ENCODE results near the gene UBL4A.

The UBL4A gene

GRCh38 chrX:154486396-154487207, at the start of gene UBL4A:
UBL4A (minus strand) TSS chrX:154486615; CDS start chrX:154486584, 31 bp downstream.
- H3K4me3 Mint-ChIP-seq: peak within 1 kb of the TSS; percentile 74
- peaks cover 31% of the 10 kb centered on the region for H3K4me1 Mint-ChIP-seq
- peaks cover 63% of the 10 kb centered on the region for H3K9me3 Mint-ChIP-seq
- H3K36me3 Mint-ChIP-seq (ENCODE audit: low read depth): peaks cover 14% of the 10 kb centered on the region
- peaks cover 7% of the 10 kb centered on the region for H3K27me3 Mint-ChIP-seq (ENCODE audit: low read depth, poor library complexity)
- peak; percentile 63 for DNase-seq
- no peak for TF ChIP-seq CTCF (IDR thresholded peaks at IDR 0.05)
- no peak within 1 kb of the TSS for H3K27ac Mint-ChIP-seq

- Mint-ChIP-seq H3K9me3 (peaks cover 57% of the 10 kb centered on the region), H3K27me3 (ENCODE audit: low read depth, poor library complexity) (no peaks in the 10 kb centered on the region), H3K4me3 (no peak overlapping the region), H3K27ac (no peak overlapping the region), H3K4me1 (no peaks in the 10 kb centered on the region), H3K36me3 (ENCODE audit: low read depth) (peaks cover 12% of the 10 kb centered on the region)
- no peak for DNase-seq
- TF ChIP-seq CTCF (IDR thresholded peaks at IDR 0.05): no peak
These were observed 49.5 kb upstream of the UBL4A start for GRCh38 chrX:154535892-154536291.

GRCh38 chrX:154534526-154535322, 48.3 kb upstream of the UBL4A start:
- Mint-ChIP-seq H3K27me3 (ENCODE audit: low read depth, poor library complexity) (no peaks in the 10 kb centered on the region), H3K4me1 (no peaks in the 10 kb centered on the region), H3K9me3 (peaks cover 63% of the 10 kb centered on the region), H3K4me3 (no peak overlapping the region), H3K27ac (no peak overlapping the region), H3K36me3 (ENCODE audit: low read depth) (peaks cover 8% of the 10 kb centered on the region)
- DNase-seq: peak; percentile 89
- TF ChIP-seq CTCF (IDR thresholded peaks at IDR 0.05): peak; percentile 87

- no peaks in the 10 kb centered on the region for H3K27me3 Mint-ChIP-seq (ENCODE audit: low read depth, poor library complexity)
- H3K27ac Mint-ChIP-seq: no peak overlapping the region
- H3K9me3 Mint-ChIP-seq: peaks cover 51% of the 10 kb centered on the region
- no peak for TF ChIP-seq CTCF (IDR thresholded peaks at IDR 0.05)
- no peaks in the 10 kb centered on the region for H3K36me3 Mint-ChIP-seq (ENCODE audit: low read depth)
- no peak overlapping the region for H3K4me3 Mint-ChIP-seq
- H3K4me1 Mint-ChIP-seq: peaks cover under 1% of the 10 kb centered on the region
- no peak for DNase-seq
These were observed 46.3 kb upstream of the UBL4A start for GRCh38 chrX:154532690-154533089.

GRCh38 chrX:154531626-154532025, 45.2 kb upstream of the UBL4A start:
- peaks cover 10% of the 10 kb centered on the region for H3K4me1 Mint-ChIP-seq
- no peak overlapping the region for H3K27ac Mint-ChIP-seq

More at GRCh38 chrX:154531626-154532025, 45.2 kb upstream of the UBL4A start:
- no peaks in the 10 kb centered on the region for H3K27me3 Mint-ChIP-seq (ENCODE audit: low read depth, poor library complexity)
- no peak for DNase-seq
- no peaks in the 10 kb centered on the region for H3K36me3 Mint-ChIP-seq (ENCODE audit: low read depth)
- peaks cover 59% of the 10 kb centered on the region for H3K9me3 Mint-ChIP-seq
- no peak for TF ChIP-seq CTCF (IDR thresholded peaks at IDR 0.05)
- no peak overlapping the region for H3K4me3 Mint-ChIP-seq
